HG03442 (cell line): ENCODE results near the gene KIFC3.
"Not testable (repeated sequence)": the region's sequence is repeated elsewhere in the genome, so short reads cannot be mapped to it uniquely, and the experiment has no call there.

Experiments
- ATAC-seq: cut with Tn5 transposase; IDR thresholded peaks from one replicate; pipeline ENCODE4 v1.9.1; 2021; ENCODE audit warnings: mild to moderate bottlenecking, moderate library complexity; ENCODE audit not compliant: unreplicated experiment

Gene KIFC3

GRCh38 chr16:57825298-57826044 lies 23.2 kb upstream of the KIFC3 start:
- no peak for ATAC-seq

GRCh38 chr16:57824888-57825287 lies 22.6 kb upstream of the KIFC3 start:
- ATAC-seq = no peak

- ATAC-seq = no peak
Measured at GRCh38 chr16:57823836-57824235, 21.5 kb upstream of the KIFC3 start.

- no peak for ATAC-seq
Measured at GRCh38 chr16:57822856-57823255, 20.6 kb upstream of the KIFC3 start.

GRCh38 chr16:57822018-57822553 lies 19.8 kb upstream of the KIFC3 start:
- no peak for ATAC-seq

GRCh38 chr16:57821149-57821971 lies 19.1 kb upstream of the KIFC3 start:
- ATAC-seq = no peak

GRCh38 chr16:57818377-57819064 lies 16.2 kb upstream of the KIFC3 start:
- no peak for ATAC-seq

GRCh38 chr16:57817680-57818079 lies 15.4 kb upstream of the KIFC3 start:
- ATAC-seq = no peak

- no peak for ATAC-seq
Measured at GRCh38 chr16:57815987-57816745, 13.9 kb upstream of the KIFC3 start.

GRCh38 chr16:57814896-57815295 lies 12.6 kb upstream of the KIFC3 start:
- ATAC-seq = no peak

GRCh38 chr16:57813466-57813865 lies 11.2 kb upstream of the KIFC3 start:
- ATAC-seq = no peak

- ATAC-seq = not testable (repeated sequence)
Measured at GRCh38 chr16:57811340-57811739, 9.0 kb upstream of the KIFC3 start.

- ATAC-seq = peak; percentile 99
Measured at GRCh38 chr16:57810197-57811031, 8.1 kb upstream of the KIFC3 start.

GRCh38 chr16:57809276-57810196 lies 7.2 kb upstream of the KIFC3 start:
- no peak for ATAC-seq

GRCh38 chr16:57808589-57809228 lies 6.4 kb upstream of the KIFC3 start:
- ATAC-seq = no peak

- no peak for ATAC-seq
Measured at GRCh38 chr16:57807968-57808528, 5.8 kb upstream of the KIFC3 start.

- ATAC-seq = no peak
Measured at GRCh38 chr16:57807252-57807967, 5.1 kb upstream of the KIFC3 start.
